RPMI8226 (cell line): ENCODE data around the gene UFSP1.
"Not testable (repeated sequence)": the region's sequence is repeated elsewhere in the genome, so short reads cannot be mapped to it uniquely, and the experiment has no call there.

Experiments
- DNase-seq: peaks from one replicate; pipeline ENCODE4 v3.0.0-alpha.2; 2015

UFSP1 gene

DNA sequence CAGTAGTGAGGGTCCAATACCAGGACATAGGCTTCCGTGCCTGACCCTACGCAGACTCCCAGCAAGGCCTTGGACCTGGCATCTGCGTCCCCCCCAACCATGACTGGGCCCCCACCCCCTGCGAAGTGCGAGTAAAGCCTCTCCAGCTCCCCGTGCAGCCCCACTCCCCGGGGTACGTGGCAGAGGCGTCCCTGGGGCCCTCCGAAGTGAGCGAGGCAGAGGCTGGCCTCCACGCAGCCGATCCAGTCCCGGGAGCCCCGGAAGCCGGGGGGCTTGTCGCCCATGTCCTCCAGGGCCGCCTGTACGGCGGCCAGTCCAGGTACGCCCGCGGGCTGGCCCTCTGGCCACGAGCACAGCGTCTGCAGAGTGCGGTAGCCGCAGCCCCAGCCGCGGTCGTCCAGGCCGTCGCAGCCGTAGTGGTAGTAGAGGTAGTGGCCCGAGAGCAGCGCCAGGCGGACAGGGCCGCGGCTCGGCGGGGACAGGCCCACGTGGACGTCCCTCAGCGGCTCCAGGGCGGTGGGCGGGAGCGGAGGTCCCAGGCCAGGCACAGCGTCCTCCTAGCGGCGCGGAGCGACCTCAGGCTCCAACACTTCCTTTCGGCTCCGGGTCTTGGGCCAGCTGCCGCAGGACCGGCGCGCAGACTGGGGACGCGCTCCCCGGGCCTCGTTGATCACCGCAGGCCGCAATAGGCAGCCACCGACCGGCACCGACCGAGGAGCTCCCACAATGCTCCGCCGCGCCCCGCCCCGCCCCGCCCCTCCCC lies at the start of gene UFSP1:
TSS of gene UFSP1 (minus strand) at position 728 of the 763 bp plus-strand sequence. CDS start at position 284, 444 bp downstream.
- DNase-seq = no peak

GRCh38 chr7:100936167-100936566 lies 46.7 kb upstream of the UFSP1 start:
- DNase-seq = not testable (repeated sequence)

DNA sequence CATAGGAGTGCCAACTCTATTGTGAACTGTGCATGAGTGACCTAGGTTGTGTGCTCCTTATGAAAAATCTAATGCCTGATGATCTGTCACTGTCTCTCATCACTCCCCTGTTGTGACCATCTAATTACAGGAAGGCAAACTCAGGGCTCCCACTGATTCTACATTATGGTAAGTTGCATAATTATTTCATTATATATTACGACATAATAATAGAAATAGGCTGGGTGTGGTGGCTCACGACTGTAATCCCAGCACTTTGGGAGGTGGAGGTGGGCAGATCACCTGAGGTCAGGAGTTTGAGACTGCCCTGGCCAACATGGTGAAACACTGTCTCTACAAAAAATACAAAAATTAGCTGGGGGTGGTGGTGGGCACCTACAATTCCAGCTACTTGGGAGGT lies 45.9 kb upstream of the UFSP1 start:
- not testable (repeated sequence) for DNase-seq

GRCh38 chr7:100933734-100934133 lies 44.2 kb upstream of the UFSP1 start:
- no peak for DNase-seq

DNA sequence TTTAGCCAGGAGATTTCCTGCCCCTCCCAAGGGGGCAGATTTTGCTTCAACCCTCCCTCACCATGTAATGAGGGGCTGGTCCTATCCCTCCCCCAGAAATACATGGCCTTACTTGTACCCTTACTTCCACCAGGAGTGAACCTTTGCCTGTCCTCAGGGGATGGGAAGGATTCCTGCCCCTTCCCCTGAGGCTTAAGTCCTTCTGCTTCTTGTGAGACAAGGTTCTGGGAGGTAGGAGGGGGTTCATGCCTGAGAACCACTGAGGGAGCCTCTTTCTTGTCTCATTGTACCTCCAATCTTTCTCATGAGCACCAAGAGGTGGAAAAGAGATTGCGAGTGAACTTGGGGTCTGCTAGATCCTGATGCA lies 40.3 kb upstream of the UFSP1 start:
- no peak for DNase-seq

DNA sequence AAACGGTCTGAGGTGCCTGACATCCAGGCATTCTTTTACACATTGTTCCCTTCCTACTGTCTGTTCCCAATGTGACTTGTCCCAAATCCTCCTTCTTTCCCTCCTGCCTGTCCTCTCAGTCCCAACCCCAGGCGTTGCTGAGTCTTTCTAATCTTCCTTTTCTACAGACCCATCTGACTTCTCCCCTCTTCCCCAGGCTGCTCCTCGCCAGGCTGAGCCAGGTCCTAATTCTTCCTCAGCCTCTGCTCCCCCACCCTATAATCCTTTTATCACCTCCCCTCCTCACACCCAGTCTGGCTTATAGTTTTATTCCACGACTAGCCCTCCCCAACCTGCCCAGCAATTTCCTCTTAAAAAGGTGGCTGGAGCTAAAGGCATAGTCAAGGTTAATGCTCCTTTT lies 34.1 kb upstream of the UFSP1 start:
- DNase-seq = not testable (repeated sequence)

DNA sequence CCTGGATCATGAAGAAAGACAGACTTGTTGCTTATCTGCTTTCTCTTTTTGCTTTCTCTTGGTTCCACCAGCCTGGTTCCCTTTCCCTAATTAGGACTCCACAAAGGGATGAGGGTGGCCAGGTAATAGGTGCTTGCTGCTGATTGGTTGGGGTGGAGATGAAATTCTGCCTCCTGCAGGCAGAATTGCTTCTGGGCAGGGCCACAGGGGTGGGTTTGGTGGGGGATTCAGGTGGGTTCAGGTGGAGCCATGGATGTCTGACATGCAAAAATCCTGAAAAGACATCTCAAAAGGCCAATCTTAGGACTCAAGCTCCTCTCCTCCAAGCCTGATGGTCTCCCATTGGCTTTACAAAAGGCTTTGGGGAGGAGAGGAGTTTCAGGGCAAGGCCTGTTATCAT lies 31.5 kb upstream of the UFSP1 start:
- DNase-seq = no peak

- DNase-seq = not testable (repeated sequence)
Measured at GRCh38 chr7:100919779-100920437, 30.4 kb upstream of the UFSP1 start.

- DNase-seq = not testable (repeated sequence)
Measured at GRCh38 chr7:100919335-100919734, 29.8 kb upstream of the UFSP1 start.

GRCh38 chr7:100914879-100915447 lies 25.4 kb upstream of the UFSP1 start:
- DNase-seq = no peak

DNA sequence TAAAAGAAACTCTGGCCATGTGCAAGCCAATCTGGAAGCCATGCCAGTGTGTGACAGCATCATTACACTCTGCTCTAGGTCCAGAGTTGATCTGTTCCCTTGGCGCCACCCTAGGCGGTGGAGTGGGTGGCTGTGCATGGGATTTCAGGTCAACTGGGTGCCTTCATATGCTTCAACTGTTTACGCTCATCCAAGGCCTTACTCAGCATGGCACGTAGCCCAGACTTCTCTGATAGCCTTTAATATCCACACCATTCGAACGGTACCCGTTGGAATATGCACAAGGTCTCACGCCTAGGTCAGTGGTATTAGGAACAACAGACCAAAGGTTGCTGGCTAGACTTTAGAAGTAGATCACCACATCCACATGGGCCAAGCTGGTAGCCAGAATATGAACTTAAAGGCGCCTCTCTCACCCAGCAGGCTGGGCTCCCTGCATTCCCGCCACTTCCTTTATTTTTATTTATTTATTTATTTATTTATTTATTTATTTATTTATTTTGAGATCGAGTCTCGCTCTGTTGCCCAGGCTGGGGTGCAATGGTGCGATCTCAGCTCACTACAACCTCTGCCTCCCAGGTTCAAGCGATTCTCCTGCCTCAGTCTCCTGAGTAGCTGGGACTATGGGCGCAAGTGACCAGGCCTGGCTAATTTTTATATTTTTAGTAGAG lies 24.8 kb upstream of the UFSP1 start:
- no peak for DNase-seq

DNA sequence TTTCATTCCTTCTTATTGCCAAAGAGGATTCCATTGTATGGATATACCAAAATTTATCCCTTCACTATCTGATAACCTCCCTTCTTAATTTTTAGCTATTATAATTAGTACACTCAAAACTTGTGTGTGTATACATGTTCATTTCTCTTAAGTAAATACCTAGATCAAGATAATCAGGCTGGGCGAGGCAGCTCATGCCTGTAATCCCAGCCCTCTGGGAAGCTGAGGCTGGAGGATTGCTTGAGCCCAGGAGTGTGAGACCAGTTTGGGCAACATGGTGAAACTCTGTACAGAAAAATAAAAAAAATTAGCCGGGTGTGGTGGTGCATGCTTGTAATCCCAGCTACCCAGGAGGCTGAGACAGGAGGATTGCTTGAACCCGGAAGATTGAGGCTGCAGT lies 22.0 kb upstream of the UFSP1 start:
- no peak for DNase-seq

- not testable (repeated sequence) for DNase-seq
Measured at GRCh38 chr7:100910443-100910842, 20.9 kb upstream of the UFSP1 start.

DNA sequence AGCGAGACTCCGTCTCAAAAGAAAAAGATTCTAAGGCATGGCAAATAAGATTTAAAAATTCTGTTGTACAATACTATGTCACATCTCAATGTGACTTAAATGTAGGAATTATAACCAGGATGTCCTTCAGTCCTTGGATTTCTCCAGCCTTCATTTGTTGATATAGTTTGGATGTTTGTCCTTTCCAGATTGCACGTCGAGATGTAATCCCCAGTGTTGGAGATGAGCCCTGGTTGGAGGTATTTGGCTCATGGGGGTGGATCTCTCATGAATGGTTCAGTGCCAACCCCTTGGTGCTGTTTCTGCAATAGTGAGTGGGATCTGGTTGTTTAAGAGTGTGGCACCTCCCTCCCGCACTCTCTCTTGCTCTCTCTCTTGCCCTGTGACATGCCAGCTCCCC lies 19.0 kb upstream of the UFSP1 start:
- no peak for DNase-seq

DNA sequence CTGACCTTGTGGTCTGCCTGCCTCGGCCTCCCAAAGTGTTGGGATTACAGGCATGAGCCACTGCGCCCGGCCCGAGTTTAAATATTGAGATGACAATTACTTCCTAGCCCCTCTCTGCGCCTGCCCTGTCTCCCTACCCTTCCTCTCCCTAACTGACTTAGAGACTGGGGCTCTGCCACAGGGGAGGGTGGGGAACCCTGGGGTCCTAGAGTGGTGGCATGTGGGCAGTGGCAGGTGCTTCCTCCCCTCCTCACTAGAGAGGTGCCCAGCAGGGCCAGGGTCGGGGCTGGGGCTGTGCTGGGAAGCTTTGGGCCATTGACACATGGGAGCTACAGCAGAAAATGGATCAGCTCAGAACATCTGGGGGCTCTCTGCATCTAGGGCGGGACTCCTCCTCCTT lies 13.1 kb upstream of the UFSP1 start:
- DNase-seq = no peak

DNA sequence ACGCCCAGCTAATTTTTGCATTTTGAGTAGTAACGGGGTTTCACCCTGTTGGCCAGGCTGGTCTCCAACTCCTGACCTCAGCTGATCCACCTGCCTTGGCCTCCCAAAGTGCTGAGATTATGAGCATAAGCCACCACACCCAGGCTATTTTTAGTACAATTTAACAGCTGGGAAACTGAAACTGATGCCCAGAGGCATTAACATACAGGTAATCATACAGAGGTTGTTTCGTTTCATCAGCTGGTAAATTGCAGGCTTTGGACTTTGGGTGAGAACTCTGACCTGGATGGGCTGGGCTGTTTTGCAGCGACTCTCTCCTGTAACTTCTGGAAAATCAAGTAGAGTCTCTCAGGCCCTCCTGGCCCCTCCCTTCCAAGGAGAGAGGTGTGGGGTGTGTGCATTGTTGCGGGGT lies 12.4 kb upstream of the UFSP1 start:
- peak; percentile 91 for DNase-seq

DNA sequence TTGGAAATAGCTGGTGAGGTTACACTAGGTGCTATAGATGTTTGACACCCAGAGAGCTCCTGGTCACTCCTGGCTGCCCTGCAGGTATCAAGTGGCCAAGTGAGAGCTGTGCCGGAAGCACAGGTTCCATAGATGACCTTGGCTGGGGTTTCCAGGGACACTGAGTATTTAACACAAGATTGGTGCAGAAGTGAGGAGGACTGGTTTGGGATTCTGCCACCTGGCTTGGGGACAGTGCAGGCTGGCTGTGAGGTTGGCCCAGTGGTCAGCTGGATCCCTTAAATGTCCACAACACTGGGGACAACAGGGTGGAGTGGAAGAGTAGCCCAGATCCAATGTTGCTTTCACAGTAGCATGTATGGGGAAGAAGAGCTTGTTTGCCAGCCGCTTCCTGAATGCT lies 11.5 kb upstream of the UFSP1 start:
- DNase-seq = no peak

- no peak for DNase-seq
Measured at GRCh38 chr7:100899432-100899831, 9.9 kb upstream of the UFSP1 start.

DNA sequence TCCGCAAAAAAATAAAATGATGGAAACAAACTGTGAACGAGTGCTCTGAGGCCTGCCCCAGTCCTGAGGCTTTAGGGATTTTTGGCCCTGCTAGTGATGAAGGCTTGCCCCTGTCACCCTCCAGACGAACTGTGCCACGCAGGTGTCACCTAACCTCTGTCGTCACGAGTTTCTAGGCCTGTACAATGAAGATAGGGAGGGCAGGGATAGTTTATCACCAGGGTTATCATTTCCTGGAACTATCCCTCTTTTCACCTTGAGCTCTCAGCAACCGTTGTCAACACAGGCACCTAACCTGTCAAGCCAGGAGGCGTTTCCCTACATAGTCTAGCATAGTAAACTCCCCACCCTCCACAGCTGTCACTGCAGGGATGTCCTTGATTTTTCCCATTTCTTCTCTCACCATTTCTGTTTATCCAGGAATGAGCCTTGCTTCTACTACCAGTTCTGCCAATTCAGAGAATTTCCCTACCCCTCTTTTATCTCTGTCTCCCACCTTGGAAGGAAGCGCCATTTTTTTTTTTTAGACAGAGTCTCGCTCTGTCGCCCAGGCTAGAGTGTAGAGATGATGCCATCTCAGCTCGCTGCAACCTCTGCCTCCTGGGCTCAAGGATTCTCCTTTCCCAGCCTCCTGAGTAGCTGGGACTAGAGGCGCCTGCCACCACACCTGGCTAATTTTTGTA lies 8.4 kb upstream of the UFSP1 start:
- no peak for DNase-seq

GRCh38 chr7:100896732-100897608 lies 7.5 kb upstream of the UFSP1 start:
- peak; percentile 69 for DNase-seq

DNA sequence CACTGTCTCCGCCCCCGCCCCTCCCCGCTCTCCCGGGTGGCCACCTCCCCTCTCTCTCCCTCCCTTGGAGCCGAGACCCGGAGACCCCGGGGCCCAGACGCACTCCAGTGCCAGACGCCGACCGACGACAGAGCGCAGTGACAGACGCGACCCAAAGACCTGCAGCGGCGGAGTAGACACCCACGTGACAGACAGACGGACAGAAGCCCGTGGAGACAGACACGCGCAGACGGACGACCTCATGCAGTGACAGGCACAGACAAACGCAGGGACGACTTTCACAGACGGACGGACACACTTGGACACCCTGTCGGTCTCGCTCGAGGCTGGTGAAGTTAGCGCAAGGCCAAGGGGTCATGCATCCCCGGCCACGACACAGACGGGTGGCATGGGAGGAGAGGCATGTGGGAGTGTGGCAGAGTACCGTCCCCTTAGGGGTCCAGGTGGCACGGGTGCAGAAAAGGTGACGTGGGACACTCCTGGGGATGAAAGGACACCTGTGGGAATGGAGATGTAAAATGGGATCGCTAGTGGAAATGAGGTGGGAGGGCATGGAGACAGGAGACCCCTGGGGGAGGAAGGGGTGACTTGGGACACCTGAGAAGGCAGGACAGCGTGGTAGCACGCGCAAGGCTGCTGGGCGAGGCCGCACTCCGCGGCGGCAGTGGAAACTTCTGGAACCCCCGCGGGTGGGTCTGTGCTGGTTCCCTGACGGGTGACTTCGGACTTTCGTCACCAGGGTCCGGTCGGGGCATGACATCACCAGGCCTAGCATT lies 6.6 kb upstream of the UFSP1 start:
- no peak for DNase-seq

DNA sequence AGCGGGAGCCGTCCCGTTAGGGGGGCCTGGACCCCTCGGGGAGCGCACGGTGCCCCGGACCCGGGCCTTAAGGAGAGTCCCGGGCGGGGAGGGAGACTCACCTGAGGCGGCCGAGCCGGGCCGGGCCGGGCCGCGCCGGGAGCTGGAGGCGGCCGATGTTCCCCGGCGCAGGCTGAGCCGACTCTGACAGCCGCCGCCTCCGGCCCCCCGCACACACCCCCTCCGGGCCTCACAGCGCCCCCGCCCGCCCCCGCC lies 6.1 kb upstream of the UFSP1 start, which contains the start of gene ACHE:
TSS of gene ACHE (minus strand) at position 188 of the 255 bp plus-strand sequence. CDS start 1,656 bp downstream, outside the sequence.
- DNase-seq = no peak
